Naive thymus-derived CD8-positive, alpha-beta T cell (primary cell): ENCODE measurements around the gene AMMECR1L. TPM values are rescaled to one million over a fixed set of nuclear protein-coding genes. Genes with fewer than 3 reads are reported as not detected.
"Not testable (repeated sequence)": the region's sequence is repeated elsewhere in the genome, so short reads cannot be mapped to it uniquely, and the experiment has no call there.

ENCODE experiments used
- ATAC-seq, 2 donors: fragments of 150-1000 bp; cut with Tn5 transposase in 1 of 2; sonication (Bioruptor Pico), chemical (Tn5 transposase) in 1 of 2; 1 replicate in 1 of 2; 2 replicates in 1 of 2; pipeline ENCODE4 v1.10.0; 2021; ENCODE audit warnings: mild to moderate bottlenecking in 2 of 2, moderate library complexity in 2 of 2
- POLR2A ChIA-PET: fragments of 350-600 bp; sonication (Branson Sonifier 250); formaldehyde crosslinking; loops from one replicate; lab custom pipeline; 2021; ENCODE audit warnings: antibody characterized with exemption; lab: Charles Lee
- DNase-seq, 10 donors: peaks; one replicate each; pipeline versions ENCODE4 v3.0.0 to v3.0.0-alpha.2; 2020 to 2022
- H3K27ac Mint-ChIP-seq, 10 donors: one replicate each; pipeline ENCODE4 v1.8.0; 2020 to 2022; ENCODE audit warnings: mild to moderate bottlenecking in 10 of 10, mixed read lengths in 10 of 10, moderate library complexity in 4 of 10, inconsistent platforms in 1 of 10
- H3K27me3 Mint-ChIP-seq, 5 donors: one replicate each; pipeline ENCODE4 v1.8.0; 2021 to 2022; ENCODE audit warnings: mixed read lengths in 5 of 5
- H3K36me3 Mint-ChIP-seq, 3 donors: one replicate each; pipeline ENCODE4 v1.8.0; 2020 to 2022; ENCODE audit warnings: mixed read lengths in 3 of 3, mild to moderate bottlenecking in 2 of 3, inconsistent platforms in 1 of 3
- H3K4me1 Mint-ChIP-seq, 4 donors: one replicate each; pipeline ENCODE4 v1.8.0; 2021 to 2022; ENCODE audit warnings: mixed read lengths in 4 of 4
- H3K4me3 Mint-ChIP-seq, 10 donors: one replicate each; pipeline ENCODE4 v1.8.0; 2020 to 2022; ENCODE audit warnings: mild to moderate bottlenecking in 10 of 10, mixed read lengths in 10 of 10, moderate library complexity in 6 of 10, inconsistent platforms in 1 of 10
- H3K9me3 Mint-ChIP-seq, 9 donors: one replicate each; pipeline ENCODE4 v1.8.0; 2020 to 2022; ENCODE audit warnings: mixed read lengths in 9 of 9, mild to moderate bottlenecking in 3 of 9, inconsistent platforms in 1 of 9, moderate library complexity in 1 of 9
- polyA plus RNA-seq, 3 donors: library from polyadenylated mRNA; unstranded; fragments of 300-500 nt; fragmentation: Illumina TruSeq; gene quantifications; one replicate each; pipeline ENCODE4 v1.2.3, GENCODE V29; 2021
- total RNA-seq, 8 experiments: library from RNA in 2 of 8; stranded (reverse) in 2 of 8; gene quantifications; one replicate each; pipeline ENCODE4 v1.2.3 and lab custom pipeline; 2021 to 2026

AMMECR1L gene
- total and polyA plus RNA-seq, 5 experiments from 2014 or later: 2.6 to 14.0 (median 7.0) TPM

DNA sequence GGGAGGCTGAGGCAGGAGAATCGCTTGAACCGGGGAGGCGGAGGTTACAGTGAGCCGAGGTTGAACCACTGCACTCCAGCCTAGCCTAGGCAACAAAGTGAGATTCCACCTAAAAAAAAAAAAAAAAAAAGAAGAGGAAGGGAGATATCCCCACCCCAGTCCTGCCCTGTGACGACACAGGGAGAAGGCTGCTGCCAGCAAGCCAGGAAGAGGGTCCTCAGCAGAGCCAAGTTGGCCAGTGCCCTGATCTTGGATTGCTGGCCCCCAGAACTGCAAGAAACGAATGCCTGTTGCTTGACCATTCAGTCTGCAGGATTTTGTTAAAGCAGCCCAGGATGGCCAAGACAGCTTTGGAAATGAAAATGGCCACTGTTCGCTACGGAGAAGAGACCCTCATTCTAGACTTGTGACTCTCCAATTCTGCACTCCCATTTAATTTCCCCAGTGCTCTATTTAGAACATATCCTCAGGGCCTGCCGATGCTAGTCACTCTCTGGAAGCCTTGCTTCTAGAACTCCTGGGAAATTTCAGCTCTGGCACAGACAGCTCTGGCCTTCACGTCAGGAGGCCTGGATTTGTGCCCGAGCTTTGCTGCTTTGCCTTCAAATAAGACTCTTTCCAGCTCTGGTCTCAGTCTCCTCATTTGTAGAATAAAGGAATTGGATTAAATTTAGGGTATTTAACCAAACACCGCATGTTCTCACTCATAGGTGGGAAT lies 15.7 kb upstream of the AMMECR1L start:
- H3K4me1 Mint-ChIP-seq: peaks cover 0 to 15% (median 0%) of the 10 kb centered on the region in 4 donors
- H3K27me3 Mint-ChIP-seq: peaks cover 2 to 15% (median 6%) of the 10 kb centered on the region in 5 donors
- DNase-seq: no peak
- ATAC-seq: no peak
- POLR2A ChIA-PET: no interaction called here
- no peak overlapping the region for H3K27ac Mint-ChIP-seq
- H3K9me3 Mint-ChIP-seq: no peaks in the 10 kb centered on the region
- H3K4me3 Mint-ChIP-seq: no peak overlapping the region
- no peaks in the 10 kb centered on the region for H3K36me3 Mint-ChIP-seq

DNA sequence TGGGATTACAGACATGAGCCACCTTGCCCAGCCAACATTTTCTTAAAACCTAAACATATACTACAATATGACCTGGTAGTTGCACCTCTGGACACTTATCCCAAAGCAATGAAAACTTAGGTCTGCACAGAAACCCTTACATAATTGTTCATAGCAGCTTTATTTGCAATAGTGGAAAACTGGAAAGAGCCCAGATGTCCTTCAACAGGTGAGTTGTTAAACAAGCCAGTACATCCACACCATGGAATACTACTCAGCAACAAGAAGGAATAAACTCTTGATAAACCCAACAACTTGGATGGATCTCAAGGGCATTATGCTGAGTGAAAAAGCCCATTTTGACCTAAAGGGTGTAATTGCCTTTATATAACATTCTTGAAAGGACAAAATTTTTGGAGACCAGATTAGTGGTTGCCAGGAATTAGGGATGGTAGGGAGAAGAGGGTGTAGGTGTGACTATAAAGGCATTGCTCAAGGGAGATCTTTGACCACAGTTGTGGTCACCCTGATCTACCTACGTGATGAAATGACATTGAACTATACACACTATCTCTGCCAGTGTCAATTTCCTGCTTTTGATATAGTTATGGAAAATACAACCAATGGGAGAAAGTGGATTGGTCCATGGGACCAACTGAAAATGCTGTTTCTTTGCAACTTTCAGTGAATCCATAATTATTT lies 11.9 kb upstream of the AMMECR1L start:
- no peak for DNase-seq
- ATAC-seq: no peak
- POLR2A ChIA-PET: no interaction called here
- no peak overlapping the region for H3K4me3 Mint-ChIP-seq
- H3K9me3 Mint-ChIP-seq: no peaks in the 10 kb centered on the region
- peaks cover 0 to 16% (median 0%) of the 10 kb centered on the region in 4 donors for H3K4me1 Mint-ChIP-seq
- no peak overlapping the region for H3K27ac Mint-ChIP-seq
- peaks cover 0 to 2% (median 0%) of the 10 kb centered on the region in 5 donors for H3K27me3 Mint-ChIP-seq
- no peaks in the 10 kb centered on the region for H3K36me3 Mint-ChIP-seq

DNA sequence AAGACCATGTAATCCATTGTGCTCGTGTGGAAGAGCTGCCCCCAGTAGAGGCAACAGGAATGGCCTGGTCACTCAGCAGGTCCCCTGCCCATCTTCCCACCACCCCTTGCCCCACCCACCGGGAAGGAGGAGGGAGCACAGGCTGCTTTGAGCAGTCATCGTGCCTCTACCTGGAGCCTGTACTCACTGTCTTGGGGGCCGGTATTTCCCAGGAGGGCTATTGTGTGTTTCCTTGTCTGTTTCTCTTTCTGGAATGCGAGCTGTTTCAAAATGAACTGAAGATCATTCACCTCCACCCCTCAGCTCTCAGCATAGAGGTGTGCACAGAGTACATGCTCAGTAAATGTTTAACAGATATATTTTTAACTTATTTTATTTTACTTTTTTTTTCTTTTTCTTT lies 7.7 kb upstream of the AMMECR1L start:
- no peak for ATAC-seq
- POLR2A ChIA-PET: no interaction called here
- no peaks in the 10 kb centered on the region for H3K27me3 Mint-ChIP-seq
- no peaks in the 10 kb centered on the region for H3K9me3 Mint-ChIP-seq
- peaks cover 12 to 30% (median 14%) of the 10 kb centered on the region in 4 donors for H3K4me1 Mint-ChIP-seq
- DNase-seq: no peak
- peak overlapping the region in 1 of 10 donors; percentile 29 for H3K27ac Mint-ChIP-seq
- no peak overlapping the region for H3K4me3 Mint-ChIP-seq
- H3K36me3 Mint-ChIP-seq: peaks cover 0 to 2% (median 0%) of the 10 kb centered on the region in 3 donors

DNA sequence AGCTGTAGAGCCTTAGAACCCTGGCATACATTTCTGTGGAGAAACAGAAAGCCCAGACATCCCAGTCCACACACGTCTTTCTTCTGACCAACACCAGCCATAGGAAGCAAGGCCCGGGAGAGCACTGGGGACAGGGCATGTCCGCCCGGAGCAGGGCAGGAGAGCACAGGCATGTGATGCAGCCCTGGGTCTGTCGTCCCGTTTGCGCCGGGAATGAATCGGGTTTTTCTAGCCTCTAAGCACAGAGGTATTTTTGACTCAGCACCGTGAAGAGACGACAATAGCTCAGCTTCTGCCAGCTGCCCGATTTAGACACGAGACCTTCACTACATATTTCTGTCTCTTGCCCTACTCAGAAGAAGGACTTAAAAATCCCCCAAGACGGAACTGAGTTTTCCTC lies 7.3 kb upstream of the AMMECR1L start:
- H3K27ac Mint-ChIP-seq: peak overlapping the region in 2 of 10 donors; percentile 5 to 72
- H3K4me1 Mint-ChIP-seq: peaks cover 12 to 26% (median 15%) of the 10 kb centered on the region in 4 donors
- ATAC-seq (no peak), DNase-seq (no peak)
- no peaks in the 10 kb centered on the region for H3K9me3 Mint-ChIP-seq
- POLR2A ChIA-PET: no interaction called here
- no peaks in the 10 kb centered on the region for H3K27me3 Mint-ChIP-seq
- H3K36me3 Mint-ChIP-seq: peaks cover 0 to 2% (median 0%) of the 10 kb centered on the region in 3 donors
- H3K4me3 Mint-ChIP-seq: no peak overlapping the region

DNA sequence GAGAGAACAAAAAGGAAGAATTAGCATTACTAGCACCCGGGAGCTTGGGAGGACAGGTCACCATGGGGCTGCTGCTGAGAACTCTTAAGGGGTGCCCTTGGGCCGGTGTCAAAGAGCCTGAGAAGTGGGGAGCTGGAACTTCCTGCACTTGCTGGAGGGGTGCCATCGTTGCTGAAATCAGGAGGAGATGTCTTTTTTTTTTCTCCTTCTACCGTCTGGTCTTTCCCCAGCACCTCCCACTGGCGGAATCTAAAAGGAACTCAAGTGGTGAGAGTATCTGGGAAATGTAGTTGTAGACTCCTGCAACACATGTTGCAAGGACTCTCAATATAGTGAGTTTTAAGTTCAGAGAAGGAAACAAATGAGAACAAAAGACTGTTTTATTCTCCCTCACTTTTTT lies 6.1 kb upstream of the AMMECR1L start:
- Mint-ChIP-seq H3K36me3 (peaks cover 0 to 2% (median 0%) of the 10 kb centered on the region in 3 donors), H3K4me1 (peaks cover 22 to 34% (median 26%) of the 10 kb centered on the region in 4 donors), H3K27ac (peak overlapping the region in 3 of 10 donors; percentile 20 to 75 (median 41)), H3K27me3 (no peaks in the 10 kb centered on the region), H3K9me3 (no peaks in the 10 kb centered on the region), H3K4me3 (no peak overlapping the region)
- no peak for ATAC-seq
- DNase-seq: no peak
- POLR2A ChIA-PET: interaction anchor here (0.6 kb wide), 1 partner anchor 116 kb away, joined by 3 read pairs; no protein-coding TSS in a partner anchor

DNA sequence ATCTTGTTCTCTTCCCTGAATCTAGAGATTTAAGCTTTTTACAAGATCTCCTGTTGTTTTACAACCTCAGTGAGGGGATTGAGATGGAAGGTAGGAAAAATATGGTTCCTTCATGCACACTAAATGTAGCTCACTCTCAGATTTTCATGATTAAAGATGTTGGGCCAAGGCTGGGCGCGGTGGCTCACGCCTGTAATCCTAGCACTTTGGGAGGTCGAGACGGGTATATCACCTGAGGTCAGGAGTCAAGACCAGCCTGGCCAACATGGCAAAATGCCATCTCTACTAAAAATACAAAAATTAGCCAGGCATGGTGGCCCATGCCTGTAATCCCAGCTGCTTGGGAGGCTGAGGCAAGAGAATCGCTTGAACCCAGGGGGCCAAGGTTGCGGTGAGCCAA lies 5.0 kb upstream of the AMMECR1L start:
- H3K27me3 Mint-ChIP-seq, H3K9me3 Mint-ChIP-seq, H3K27ac Mint-ChIP-seq, H3K4me3 Mint-ChIP-seq, ATAC-seq, H3K36me3 Mint-ChIP-seq, DNase-seq: not testable (repeated sequence)
- peaks cover 22 to 30% (median 26%) of the 10 kb centered on the region in 4 donors for H3K4me1 Mint-ChIP-seq
- POLR2A ChIA-PET: interaction anchor here (0.7 to 1.0 kb wide), 2 partner anchors 43 to 313 kb away, joined by 4 read pairs; no protein-coding TSS in a partner anchor

DNA sequence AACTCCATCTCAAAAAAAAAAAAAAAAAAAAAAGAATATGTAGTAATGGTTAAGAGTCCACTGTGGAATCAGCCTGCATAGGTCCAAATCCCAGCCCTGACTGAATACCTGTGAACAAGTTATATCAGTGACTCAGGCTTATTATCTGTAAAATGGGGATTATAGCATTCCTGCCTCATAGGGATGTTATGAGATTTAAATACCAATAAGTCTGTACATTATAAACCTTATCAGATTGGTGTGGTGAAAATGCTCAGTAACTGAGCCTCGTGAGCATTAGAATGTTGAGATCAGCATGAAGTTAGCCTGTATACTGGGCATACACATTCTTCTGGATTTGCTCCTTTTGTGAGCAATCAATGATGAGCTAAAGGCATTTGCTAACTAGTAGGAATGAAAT lies 3.0 kb upstream of the AMMECR1L start:
- peaks cover 0 to 7% (median 3%) of the 10 kb centered on the region in 3 donors for H3K36me3 Mint-ChIP-seq
- peak overlapping the region in 5 of 10 donors; percentile 25 to 62 (median 44) for H3K27ac Mint-ChIP-seq
- no peaks in the 10 kb centered on the region for H3K9me3 Mint-ChIP-seq
- no peak for ATAC-seq
- H3K4me1 Mint-ChIP-seq: peaks cover 31 to 44% (median 40%) of the 10 kb centered on the region in 4 donors
- no peak for DNase-seq
- H3K4me3 Mint-ChIP-seq: peak overlapping the region in 1 of 10 donors; percentile 6
- H3K27me3 Mint-ChIP-seq: no peaks in the 10 kb centered on the region
- POLR2A ChIA-PET: no interaction called here

DNA sequence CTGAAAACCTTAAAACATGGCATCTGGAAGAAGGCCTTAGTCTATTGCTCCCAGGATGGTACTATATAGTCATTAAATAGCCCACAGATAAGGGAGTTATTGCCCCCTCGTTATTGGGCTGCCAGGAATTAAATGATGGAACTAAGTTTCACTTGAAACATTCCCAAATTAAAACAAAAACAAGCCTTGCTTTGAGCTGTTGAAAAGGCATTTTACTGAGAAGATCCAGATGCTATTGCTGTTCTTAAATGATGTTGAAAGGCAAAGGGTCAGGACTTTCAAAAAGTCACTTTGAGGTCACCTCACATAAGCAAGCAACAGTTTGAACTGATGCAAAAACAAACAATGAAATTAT lies 2.0 kb upstream of the AMMECR1L start:
- Mint-ChIP-seq H3K9me3 (no peaks in the 10 kb centered on the region), H3K4me3 (peak overlapping the region in 8 of 10 donors; percentile 40 to 89 (median 86))

DNA sequence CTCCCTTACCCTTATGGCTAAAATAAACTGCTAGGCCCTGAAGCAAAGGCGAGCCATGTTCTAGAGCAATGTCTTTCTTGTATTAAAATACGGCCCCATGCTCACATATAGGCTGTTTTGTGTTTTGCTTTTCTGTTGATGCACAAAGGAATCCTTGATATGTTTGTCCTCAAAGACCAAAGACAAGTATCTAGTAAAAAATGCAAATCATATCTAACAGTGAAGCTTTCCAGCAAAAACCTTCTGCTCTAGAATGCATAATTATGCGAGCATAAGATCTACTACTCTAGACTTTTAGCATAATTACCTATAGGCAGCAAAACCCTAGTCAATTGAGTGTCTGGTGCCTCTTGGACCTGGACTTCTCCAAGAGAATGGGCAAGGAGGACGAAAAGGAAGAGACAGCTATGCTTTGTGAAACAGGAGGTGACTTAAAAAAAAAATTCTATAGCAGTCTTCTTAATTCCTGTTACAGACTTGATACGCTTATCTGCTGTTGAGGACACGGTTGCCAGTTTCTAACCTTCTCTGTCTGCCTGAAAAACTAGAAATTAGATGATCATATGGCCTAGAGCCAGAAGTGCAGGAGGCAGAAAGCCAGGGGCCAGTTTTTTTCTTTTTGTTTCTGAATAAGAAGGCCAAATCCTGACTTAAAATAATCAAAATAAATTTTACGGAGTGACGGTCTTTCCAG lies 1.5 kb upstream of the AMMECR1L start:
- ATAC-seq (no peak), DNase-seq (peak in 1 of 10 donors; percentile 8)
- peaks cover 0 to 22% (median 9%) of the 10 kb centered on the region in 3 donors for H3K36me3 Mint-ChIP-seq
- POLR2A ChIA-PET: interaction anchor here (0.6 kb wide), 1 partner anchor 221 kb away, joined by 3 read pairs; no protein-coding TSS in a partner anchor
- no peaks in the 10 kb centered on the region for H3K27me3 Mint-ChIP-seq
- H3K9me3 Mint-ChIP-seq: no peaks in the 10 kb centered on the region
- H3K27ac Mint-ChIP-seq: peak overlapping the region; percentile 25 to 93 (median 86)
- peak overlapping the region; percentile 75 to 89 (median 86) for H3K4me3 Mint-ChIP-seq
- H3K4me1 Mint-ChIP-seq: peaks cover 34 to 53% (median 48%) of the 10 kb centered on the region in 4 donors

More for the DNA sequence above, 2.0 kb upstream of the AMMECR1L start:
- no peaks in the 10 kb centered on the region for H3K27me3 Mint-ChIP-seq
- peaks cover 31 to 48% (median 47%) of the 10 kb centered on the region in 4 donors for H3K4me1 Mint-ChIP-seq
- H3K36me3 Mint-ChIP-seq: peaks cover 0 to 17% (median 5%) of the 10 kb centered on the region in 3 donors
- POLR2A ChIA-PET: no interaction called here
- DNase-seq: no peak
- ATAC-seq: no peak
- peak overlapping the region in 8 of 10 donors; percentile 28 to 93 (median 84) for H3K27ac Mint-ChIP-seq

DNA sequence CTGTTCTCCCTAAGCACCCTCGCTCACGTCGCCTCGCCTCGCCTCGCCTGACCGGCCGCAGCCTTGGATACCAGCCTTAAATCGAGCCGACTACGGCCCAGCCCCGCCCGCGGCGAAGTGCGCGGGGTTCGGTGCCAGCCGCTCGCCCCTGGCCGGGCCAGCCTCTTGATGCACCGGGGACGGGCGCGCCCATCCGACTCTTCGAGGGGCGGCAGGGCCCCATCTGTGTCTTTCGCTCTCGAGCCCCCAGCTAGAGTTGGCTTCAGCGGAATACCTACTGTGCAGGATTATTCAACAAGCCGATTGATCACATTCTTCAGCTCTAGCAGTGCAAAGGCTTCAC lies 808 bp upstream of the AMMECR1L start:
- Mint-ChIP-seq H3K4me1 (peaks cover 29 to 53% (median 46%) of the 10 kb centered on the region in 4 donors), H3K36me3 (peaks cover 0 to 28% (median 9%) of the 10 kb centered on the region in 3 donors), H3K4me3 (peak overlapping the region; percentile 75 to 91 (median 86)), H3K27ac (peak overlapping the region; percentile 63 to 92 (median 90))
- DNase-seq, POLR2A ChIA-PET, H3K27me3 Mint-ChIP-seq, H3K9me3 Mint-ChIP-seq: not testable (repeated sequence)
- ATAC-seq: peak; percentile 17 to 23

DNA sequence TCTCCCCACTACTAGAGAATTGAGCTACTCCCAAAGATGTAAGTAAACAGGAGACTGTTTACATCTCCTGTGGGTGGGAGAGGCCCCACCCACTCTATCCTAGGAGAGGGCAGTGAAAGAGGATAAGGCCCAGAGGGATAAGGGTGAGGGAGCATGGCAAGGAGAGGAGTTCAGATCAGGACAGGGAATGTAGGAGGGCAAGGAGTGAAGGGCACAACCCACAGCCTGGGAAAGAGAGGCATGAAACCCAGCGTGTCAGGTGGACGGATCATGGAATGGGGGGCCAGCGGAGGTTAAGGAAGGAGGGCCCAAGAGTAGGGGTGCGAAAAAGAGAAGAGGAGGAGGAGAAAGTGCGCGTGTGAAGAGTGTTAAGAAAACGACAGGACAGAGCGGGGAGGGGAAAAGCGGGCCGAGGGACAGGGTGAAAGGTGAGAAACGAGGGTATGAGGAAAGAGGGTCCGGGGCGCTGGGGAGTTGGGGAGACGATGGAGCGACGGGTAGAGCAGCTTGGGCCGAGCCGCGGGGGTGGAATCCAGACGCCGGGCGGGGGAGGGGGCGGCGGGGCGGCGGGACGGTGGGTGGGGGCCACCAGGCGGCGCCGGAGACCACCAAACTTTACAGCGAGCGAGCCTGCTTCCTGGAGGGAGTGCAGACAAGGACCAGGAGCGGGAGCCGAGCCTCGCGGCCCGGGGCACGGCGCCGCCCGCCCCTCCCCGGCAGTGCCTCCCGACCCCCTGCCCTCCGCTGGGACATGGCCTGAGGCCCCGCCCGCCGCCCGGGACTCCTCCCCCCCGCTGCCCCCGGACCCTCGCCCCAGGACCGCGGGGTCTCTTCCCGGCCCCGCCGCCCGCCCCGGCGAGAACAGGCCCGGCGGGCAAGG lies 655 bp downstream of the AMMECR1L start:
- DNase-seq (peak; percentile 13 to 78 (median 42)), ATAC-seq (peak; percentile 13 to 24)
- H3K4me3 Mint-ChIP-seq: peak overlapping the region; percentile 82 to 96 (median 89)
- H3K27me3 Mint-ChIP-seq, H3K9me3 Mint-ChIP-seq: not testable (repeated sequence)
- peaks cover 0 to 37% (median 9%) of the 10 kb centered on the region in 3 donors for H3K36me3 Mint-ChIP-seq
- POLR2A ChIA-PET: interaction anchor here (1.6 kb wide), 1 partner anchor 27 kb away, joined by 5 read pairs; the partner anchor contains the start of gene POLR2D
- H3K4me1 Mint-ChIP-seq: peaks cover 31 to 61% (median 51%) of the 10 kb centered on the region in 4 donors
- peak overlapping the region in 9 of 10 donors; percentile 59 to 94 (median 93) for H3K27ac Mint-ChIP-seq
